GM18873 (cell line): ENCODE data around the gene RFC2.
"Not testable (repeated sequence)": the region's sequence is repeated elsewhere in the genome, so short reads cannot be mapped to it uniquely, and the experiment has no call there.

ENCODE experiments used
- ATAC-seq: cut with Tn5 transposase; IDR thresholded peaks from one replicate; pipeline ENCODE4 v1.9.1; 2021; ENCODE audit warnings: mild to moderate bottlenecking, moderate library complexity, moderate number of reproducible peaks; ENCODE audit not compliant: unreplicated experiment, low FRiP score

Gene RFC2

DNA sequence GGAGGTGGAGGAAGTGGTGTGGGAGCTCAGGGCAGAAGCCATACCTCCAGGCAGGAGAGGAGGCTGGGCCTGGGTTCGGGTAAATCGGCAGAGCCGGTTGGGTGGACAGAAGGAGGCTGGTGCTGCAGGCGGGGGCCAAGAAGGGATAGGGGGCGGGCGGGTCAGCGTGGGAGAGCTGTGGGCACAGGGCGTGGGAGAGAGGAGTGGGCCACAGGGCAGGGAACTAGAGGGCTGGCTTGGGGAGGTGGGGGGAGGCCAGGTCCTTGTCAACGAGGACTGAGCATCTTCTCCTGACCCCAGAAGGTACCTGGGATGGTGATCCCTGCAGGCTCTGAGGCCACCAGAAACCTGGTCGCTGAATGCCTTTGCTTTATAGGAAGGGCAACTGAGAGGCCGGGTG is 32.5 kb downstream of the RFC2 start:
- no peak for ATAC-seq

DNA sequence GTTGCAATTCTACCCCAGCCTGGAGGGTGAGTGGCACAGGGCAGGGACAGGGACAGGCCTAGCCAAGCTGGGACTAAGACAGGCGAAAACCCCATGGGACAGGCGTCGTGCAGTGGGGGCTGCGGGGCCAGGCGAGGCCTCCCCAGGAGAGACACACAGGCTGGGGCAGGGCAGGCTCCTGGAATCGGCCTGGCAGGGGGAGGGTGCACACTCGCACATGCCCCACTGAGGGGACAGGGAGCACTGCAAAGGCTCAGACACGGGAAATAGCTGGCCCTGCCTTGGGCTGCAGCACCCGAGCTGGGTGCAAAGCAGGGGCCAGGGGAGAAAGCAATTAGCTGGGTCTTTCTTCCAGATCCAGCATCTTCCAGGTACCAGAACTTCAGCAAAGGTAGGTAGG is 34.0 kb downstream of the RFC2 start:
- no peak for ATAC-seq

DNA sequence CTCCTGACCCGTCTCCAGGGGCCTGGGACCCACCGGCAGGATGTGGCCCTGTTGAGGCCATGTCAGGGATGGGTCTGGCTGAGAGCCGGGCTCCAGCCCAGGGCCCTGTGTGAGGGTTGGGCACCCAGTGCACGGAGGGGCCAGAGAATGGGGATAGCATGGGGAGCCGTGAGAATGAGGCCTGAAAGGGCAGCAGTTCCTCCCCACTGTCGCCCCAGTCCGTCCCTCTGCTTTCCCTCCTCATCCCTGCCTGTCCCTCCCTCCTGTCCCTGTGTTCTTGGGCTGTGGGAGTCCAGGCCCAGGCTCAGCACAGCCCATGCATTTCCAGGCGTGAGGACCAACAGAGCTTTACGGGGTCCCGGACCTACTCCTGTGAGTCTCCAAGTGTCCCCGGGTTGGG is 34.8 kb downstream of the RFC2 start:
- no peak for ATAC-seq

DNA sequence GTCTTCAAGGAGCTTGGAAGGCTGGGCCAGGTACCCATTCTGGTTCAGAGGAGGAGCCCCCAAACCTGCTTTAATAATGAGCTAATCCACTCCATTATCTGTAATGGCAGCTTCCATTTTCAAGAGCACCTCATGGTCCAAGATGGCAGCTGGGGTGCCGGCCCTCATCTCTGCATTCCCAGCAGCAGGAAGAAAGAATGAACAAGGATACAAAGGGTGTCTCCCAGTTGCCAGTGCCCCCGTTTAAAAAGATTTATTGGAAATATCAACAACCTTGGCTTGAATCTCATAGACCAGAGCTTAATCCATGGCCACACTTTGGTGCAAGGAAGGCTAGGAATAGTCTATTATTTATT is 35.9 kb downstream of the RFC2 start:
- no peak for ATAC-seq

DNA sequence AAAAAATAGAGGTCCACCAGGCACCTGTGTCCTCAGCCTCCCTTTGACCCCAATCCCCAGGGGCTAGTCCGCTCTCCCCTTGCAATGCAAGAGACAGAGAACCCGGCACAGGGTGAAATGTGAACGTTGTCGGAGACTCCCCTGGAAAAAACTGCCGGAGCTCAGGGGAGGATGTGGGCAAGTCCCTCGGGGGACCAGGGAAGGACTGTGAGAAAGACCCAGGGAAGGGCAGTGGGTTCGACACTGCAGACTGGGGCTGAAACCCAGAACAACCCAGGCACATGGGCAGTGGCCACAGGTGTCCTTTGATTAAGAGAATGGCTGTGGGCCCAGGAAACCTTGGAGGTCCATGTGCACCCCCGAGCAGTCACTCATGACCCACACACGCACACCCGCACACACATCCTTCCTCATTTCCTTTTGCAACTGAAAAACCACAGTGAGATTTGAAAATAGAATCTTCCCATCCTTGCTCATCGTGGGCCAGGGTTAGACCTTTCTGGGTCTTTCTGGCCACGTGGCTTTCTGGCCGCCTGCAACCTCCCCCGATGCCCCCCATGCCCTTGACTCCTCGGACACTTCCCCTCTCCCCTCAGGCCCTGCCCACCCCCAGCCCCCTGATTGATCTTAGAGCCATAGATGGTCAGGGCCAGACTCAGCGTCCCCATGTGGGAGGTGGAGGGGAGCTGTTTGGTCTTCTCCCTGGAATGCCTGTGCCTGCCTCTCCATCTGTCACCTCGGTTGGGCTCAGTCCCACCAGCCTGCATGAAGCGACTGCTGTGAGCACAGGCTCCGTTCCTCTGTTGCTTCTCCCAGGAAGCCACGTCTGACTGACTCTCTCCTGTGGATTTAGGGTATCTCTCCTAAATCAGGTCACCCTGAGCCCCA is 36.5 kb downstream of the RFC2 start:
- peak; percentile 41 for ATAC-seq

DNA sequence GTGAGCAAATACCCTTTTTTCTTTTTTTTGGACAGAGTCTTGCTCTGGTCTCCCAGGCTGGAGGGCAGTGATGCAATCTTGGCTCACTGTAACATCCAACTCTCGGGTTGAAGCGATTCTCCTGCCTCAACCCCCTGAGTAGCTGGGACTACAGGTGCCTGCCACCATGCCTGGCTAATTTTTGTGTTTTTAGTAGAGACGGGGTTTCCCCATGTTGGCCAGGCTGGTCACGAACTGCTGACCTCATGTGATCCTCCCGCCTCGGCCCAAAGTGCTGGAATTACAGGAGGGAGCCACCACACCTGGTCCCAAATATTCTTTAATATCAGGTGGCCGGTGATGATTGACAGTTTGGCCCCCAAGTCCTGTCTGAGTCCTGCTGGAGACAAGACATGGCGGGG is 37.8 kb downstream of the RFC2 start:
- ATAC-seq: no peak

DNA sequence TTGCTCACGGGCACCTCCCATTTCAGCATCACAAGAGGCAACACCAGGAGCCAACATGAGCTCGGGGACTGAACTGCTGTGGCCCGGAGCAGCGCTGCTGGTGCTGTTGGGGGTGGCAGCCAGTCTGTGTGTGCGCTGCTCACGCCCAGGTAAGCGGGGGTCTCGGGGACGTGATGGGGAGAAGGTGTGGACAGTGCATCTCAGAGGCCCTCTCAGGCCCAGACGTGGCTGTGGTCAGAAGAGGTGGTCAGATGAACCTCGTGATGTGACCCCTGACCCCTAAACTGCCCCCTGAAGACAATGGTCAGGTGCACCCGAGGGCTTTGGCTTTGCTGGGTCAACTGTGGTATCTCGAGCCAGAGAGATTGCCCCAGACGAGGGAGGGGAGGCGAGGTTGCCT is 38.3 kb downstream of the RFC2 start:
- no peak for ATAC-seq

DNA sequence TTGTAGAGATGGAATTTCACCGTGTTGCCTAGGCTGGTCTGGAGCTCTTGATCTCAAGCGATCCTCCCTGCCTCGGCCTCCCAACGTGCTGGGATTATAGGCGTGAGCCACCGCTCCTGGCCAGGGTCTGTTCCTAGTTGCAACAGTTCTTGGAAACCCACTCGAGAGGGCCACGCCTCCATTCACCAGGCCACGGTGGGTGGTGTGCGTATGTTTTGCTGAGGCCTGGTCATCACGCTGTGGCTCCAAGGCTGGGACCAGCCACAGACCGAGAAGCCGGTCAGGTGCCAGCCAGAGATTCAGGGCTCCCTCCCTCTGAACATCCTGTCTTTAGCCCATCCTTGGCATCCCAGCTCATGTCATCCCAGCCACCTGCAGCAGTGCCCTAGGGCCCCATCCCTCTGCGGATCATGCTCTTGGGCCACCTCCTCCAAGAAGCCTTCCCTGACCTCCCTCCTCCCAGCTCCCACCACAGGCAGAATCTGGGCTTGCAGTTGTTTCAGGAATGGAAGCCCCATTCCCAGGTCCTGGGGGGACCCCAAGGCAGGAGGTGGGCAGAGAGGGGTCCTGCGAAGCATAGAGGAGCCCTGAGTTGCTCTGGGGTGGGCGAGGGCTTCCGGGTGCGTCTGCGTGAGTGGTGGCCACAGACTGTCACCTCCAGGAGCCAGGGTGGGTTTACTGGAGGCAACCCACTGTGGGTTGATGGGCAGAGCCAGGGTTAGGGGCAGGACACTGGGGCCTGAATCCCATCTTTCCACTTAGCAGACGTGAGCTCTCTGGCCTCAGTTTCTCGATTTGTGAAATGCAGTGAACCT is 39.2 kb downstream of the RFC2 start:
- no peak for ATAC-seq

DNA sequence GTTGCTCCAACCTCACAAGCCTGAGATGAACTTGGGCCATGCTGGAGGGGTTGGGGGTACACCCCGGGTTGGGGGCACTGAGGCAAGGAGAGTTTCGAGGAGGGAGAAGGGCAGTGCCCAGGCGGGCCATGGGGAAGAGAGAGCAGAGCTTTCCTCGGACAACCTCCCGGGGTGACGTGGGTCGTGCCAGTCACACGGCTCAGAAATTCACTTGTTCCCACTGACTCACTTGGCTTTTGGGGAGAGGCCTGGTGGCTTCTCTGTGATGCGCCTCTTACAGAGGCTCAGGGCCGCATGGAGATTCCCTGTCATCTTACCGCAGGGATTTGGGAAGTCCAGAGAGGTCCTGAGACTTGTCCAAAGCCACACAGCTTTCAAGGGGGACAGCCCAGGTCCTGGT is 41.5 kb downstream of the RFC2 start:
- no peak for ATAC-seq

DNA sequence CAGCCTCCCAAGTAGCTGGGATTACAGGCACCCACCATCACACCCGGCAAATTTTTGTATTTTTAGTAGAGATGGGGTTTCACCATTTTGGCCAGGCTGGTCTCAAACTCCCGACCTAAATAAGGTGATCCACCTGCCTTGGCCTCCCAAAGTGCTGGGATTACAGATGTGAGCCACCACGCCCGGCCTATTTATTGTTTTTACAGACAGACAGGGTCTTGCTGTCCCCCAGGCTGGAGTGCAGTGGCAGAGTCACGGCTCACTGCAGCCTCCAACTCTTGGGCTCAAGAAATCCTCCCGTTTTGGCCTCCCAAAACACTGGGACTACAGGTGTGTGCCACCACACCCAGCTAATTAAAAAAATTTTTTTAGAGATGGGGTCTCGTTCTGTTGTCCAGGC is 46.0 kb downstream of the RFC2 start:
- ATAC-seq: not testable (repeated sequence)

DNA sequence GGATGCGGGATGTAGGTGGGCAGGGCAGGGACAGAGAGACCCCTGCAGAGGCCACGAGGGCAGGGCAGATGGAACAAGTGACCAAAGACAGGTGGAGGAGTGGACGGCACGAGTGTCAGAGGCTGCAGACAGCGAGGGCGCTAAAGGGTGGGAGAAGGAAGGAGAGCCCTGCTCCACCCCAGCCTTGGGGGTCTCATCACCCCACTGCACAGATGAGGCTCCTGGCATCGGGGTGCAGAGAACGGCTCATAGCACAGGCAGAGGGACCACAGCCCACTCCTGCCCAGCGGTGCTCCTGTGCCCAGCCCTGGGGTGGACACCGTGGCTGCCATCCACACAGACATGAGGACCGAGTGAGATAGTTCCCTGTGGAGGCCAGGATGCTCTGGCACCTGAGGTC is 46.6 kb downstream of the RFC2 start:
- ATAC-seq: no peak

DNA sequence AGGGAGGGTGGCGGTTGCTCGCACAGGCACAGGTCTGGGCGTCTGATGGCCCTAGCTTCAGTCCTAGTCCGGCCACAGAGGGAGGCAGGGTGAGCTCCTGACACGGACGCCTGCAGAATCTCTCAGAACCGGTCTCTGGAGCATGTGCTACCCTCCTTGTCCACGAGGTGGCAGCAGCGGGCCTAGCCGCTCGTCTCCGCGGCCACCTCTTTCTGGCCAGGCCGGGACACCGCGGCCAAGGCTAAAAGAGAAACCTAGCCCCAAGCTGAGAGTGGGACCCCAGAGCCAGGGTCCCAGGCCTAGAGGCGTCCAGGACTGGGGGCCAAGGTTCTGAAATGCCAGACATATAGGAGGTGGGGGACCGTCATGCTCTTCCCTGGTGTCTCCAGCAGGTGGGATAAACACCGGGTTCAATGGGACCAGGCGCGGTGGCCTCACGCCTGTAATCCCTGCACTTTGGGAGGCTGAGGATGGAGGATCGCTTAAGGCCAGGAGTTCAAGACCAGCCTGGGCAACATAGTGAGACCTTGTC is 47.5 kb downstream of the RFC2 start:
- no peak for ATAC-seq

DNA sequence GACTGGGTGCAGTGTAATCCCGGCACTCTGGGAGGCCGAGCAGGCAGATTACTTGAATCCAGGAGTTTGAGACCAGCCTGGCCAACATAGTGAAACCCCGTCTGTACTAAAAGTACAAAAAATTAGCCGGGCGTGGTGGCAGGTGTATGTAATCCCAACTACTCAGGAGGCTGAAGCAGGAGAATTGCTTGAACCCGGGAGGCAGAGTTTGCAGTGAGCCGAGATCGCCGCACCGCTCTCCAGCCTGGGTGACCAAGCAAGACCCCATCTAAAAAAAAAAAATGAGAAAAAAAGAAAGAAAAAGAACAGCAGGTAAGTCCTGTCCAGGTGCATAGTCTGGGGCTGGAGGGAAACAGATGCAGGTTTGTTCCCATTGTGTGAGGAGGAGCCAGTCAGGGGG is 48.1 kb downstream of the RFC2 start:
- ATAC-seq: not testable (repeated sequence)

DNA sequence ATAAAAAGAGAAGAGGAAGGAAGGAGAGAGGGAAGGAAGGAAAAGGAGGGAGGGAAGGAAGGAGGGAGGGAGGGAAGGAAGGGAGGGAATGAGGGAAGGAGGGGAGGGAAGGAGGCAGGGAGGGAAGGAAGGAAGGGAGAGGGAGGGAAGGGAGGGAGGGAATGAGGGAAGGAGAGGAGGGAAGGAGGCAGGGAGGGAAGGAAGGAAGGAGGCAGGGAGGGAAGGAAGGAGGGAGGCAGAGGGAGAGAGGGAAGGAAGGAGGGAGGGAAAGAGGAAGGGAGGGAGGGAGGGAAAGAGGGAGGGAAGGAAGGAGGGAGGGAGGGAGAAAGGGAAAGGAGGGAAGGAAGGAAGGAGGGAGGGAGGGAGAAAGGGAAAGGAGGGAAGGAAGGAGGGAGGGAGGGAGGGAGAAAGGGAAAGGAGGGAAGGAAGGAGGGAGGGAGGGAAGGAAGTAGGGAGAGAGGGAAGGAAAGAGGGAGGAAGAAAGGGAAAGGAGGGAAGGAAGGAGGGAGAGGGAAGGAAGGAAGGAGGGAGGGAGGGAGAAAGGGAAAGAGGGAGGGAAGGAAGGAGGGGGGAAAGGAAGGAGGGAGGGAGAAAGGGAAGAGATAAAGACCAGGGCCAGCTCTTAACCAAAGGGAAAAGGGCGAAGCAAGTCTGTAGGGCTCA is 50.1 kb downstream of the RFC2 start:
- ATAC-seq: no peak

DNA sequence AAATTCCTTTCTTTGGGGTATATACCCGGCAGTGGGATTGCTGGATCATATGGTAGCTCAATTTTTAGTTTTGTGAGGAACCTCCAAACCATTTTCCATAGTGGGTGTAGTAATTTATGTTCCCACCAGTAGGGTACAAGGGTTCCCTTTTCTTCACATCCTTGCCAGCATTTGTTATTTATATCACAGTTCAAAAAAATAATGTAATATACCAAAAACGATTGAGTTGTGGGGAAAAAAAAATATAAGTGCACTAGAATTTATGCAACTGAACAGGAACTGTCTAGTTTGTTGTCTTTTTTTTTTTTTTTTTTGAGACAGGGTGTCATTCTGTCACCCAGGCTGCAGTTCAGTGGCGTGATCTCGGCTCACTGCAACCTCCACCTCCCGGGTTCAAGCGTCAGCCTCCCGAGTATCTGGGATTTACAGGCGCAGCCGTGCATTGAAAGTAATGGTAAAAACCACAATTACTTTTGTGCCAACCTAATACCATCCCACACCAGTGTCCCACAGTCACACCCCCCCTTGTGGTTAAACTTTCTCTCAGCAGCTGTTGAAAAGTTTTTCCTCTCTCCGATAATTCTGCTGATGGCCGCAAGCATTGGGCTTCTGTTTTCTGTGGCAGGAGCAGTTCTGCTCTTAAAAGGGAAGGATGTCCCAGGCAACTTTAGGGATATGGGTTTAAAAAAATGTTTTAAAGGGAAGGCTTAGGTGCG is 51.2 kb downstream of the RFC2 start:
- ATAC-seq: no peak

DNA sequence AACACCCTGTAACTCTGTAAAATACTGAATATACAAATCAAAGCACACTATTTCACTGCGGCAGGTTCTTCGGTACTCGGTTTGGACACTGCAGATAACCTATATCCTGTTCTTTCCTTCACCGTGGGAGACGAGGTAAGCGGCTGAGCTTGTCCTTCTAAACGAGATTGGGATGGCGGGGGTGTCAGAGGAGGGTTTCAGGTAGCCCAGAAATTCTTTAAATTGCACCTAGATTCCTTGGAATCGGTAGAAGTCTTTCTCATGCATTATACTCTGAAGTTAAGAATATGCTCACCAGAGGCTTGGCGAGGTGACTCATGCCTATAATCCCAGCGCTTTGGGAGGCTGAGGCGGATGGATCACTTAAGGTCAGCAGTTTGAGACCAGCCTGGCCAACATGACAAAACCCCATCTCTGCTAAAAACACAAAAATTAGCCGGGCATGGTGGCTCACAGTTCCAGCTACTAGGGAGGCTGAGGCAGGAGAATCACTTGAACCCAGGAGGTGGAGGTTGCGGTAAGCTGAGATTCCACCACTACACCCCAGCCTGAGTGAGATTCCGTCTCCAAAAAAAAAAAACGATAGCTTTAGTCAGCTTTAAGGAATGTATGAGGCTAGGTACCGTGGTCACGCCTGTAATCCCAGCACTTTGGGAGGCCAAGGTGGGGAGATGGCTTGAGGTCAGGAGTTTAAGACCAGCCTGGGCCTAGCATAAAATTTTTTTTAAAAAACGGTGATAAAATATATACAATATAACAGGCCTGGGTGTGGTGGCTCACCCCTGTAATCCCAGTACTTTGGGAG is 54.4 kb downstream of the RFC2 start:
- ATAC-seq: no peak

DNA sequence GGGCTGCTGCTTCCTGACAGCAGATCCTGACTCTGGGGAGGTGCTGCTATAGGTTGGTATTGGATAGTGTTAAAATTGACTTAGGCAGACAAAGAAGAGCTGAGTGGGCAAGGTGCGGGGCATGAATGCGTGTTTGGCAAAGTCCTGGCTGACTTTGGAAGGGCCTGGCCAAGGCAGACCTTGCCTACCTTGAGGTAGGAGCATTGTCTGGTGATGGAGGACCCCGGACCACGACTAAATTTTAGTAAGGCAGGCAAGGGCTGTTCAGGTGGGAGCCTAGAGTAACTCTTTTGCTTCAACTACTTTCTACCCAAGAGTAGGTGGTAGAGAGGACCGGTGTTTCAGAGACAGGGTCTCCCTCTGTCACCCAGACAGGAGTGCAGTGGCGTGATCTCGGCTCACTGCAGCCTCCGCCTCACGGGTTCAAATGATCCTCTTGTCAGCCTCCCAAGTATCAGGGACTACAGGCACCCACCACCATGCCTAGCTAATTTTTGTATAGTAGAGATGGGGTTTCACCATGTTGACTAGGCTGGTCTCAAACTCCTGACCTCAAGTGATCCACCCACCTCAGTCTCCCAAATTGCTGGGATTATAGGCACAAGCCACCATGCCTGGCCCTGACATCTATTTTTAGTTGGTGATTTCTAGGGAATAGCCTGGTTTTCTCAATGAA is 56.6 kb downstream of the RFC2 start:
- no peak for ATAC-seq

DNA sequence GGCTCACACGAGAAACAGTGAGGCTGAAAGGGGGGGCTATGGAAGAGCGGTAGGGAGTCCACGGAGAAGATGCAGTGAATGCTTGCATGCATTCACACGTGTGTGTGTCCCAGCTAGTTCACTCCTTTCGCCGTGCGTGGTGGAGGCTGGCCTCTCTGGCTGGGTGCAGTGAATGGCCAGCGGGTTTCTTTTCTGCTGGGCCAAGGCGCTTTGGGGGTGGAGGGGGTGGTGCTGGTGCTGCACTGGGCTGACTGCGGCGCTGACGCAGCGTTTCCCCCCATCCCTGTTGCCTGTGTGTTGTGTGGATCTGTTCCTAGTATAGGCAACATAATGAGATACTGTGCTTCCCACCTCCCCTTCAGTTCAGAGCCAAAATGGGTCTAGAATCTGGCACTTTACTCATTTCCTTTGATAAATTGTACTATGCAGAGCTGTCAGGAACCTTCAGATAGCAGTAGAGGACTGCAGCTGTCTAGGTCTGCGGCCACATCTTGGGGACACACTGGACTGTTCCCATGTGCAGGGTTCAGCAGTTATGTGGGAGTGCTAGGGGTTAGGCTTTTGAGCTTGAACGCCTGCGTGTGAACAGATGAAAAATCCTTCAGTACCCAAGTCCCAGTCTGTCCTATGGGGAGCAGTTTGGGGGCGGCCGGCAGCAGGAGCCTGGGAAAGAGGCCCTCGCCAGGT is 58.1 kb downstream of the RFC2 start:
- not testable (repeated sequence) for ATAC-seq
